Measurements from ENCODE around the gene ACTL6A. TPM values are rescaled to one million over a fixed set of nuclear protein-coding genes. Genes with fewer than 3 reads are reported as not detected.

Gene ACTL6A
- total RNA-seq, 1 experiment from 2014 or later = 74.5 TPM

- Histone ChIP-seq H2BK120ac (ENCODE audit: low read depth, low read length, poor library complexity, severe bottlenecking) (no peak overlapping the region), H2BK5ac (ENCODE audit: insufficient read length, low read length) (no peak overlapping the region), H4K20me1 (ENCODE audit: control insufficient read depth, insufficient read depth, insufficient read length) (no peaks in the 10 kb centered on the region), H3K9me3 (ENCODE audit: control insufficient read depth, low read depth, low read length) (no peaks in the 10 kb centered on the region), H3K79me2 (ENCODE audit: insufficient read depth, low read length) (no peaks in the 10 kb centered on the region), H2AFZ (ENCODE audit: low read length) (no peak overlapping the region), H3K18ac (ENCODE audit: insufficient read length, low read depth, low read length) (no peak overlapping the region), H4K5ac (ENCODE audit: insufficient read length, low read depth, low read length) (no peak overlapping the region), H2BK20ac (ENCODE audit: low read depth, low read length, poor library complexity, severe bottlenecking) (no peak overlapping the region), H4K91ac (ENCODE audit: insufficient read length, low read depth, low read length) (no peak overlapping the region), H3K14ac (ENCODE audit: insufficient read depth, low read length) (no peak overlapping the region), H2BK15ac (ENCODE audit: low read depth, low read length) (no peak overlapping the region), H3K56ac (ENCODE audit: insufficient read length, low read depth, low read length) (no peak overlapping the region), H4K8ac (replicated peaks; ENCODE audit: insufficient read length, low read depth, low read length) (no peak overlapping the region), H3K4ac (ENCODE audit: low read depth, low read length) (no peak overlapping the region), H3K27me3 (ENCODE audit: insufficient read depth, low read length) (no peaks in the 10 kb centered on the region), H3T11ph (ENCODE audit: low read length) (no peak overlapping the region), H3K27ac (ENCODE audit: insufficient read length, low read depth, low read length) (no peak overlapping the region), H3K4me1 (ENCODE audit: insufficient read depth, low read length) (no peaks in the 10 kb centered on the region), H3K23ac (ENCODE audit: insufficient read length, low read depth, low read length) (no peak overlapping the region), H2BK12ac (ENCODE audit: insufficient read length, low read depth, low read length) (no peak overlapping the region), H2AK5ac (ENCODE audit: insufficient read length, low read length) (no peak overlapping the region), H3K4me2 (ENCODE audit: insufficient read depth, insufficient read length, low read length) (no peak overlapping the region), H3K23me2 (ENCODE audit: insufficient read length, low read depth, low read length, poor library complexity, severe bottlenecking) (no peaks in the 10 kb centered on the region), H3K9ac (ENCODE audit: extremely low read depth, insufficient read length, low read length) (no peak overlapping the region), H3K79me1 (ENCODE audit: insufficient read depth, low read depth, low read length, poor library complexity, severe bottlenecking) (no peaks in the 10 kb centered on the region)
- no peak for DNase-seq
- H3K27ac Mint-ChIP-seq = no peak overlapping the region
- H3K4me3 Mint-ChIP-seq = no peak overlapping the region
- H3K9me3 Mint-ChIP-seq = no peaks in the 10 kb centered on the region
- no peaks in the 10 kb centered on the region for H3K27me3 Mint-ChIP-seq (ENCODE audit: low read depth)
- TF ChIP-seq, protein P1, sequence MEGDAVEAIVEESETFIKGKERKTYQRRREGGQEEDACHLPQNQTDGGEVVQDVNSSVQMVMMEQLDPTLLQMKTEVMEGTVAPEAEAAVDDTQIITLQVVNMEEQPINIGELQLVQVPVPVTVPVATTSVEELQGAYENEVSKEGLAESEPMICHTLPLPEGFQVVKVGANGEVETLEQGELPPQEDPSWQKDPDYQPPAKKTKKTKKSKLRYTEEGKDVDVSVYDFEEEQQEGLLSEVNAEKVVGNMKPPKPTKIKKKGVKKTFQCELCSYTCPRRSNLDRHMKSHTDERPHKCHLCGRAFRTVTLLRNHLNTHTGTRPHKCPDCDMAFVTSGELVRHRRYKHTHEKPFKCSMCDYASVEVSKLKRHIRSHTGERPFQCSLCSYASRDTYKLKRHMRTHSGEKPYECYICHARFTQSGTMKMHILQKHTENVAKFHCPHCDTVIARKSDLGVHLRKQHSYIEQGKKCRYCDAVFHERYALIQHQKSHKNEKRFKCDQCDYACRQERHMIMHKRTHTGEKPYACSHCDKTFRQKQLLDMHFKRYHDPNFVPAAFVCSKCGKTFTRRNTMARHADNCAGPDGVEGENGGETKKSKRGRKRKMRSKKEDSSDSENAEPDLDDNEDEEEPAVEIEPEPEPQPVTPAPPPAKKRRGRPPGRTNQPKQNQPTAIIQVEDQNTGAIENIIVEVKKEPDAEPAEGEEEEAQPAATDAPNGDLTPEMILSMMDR (conservative IDR thresholded peaks at IDR 0.05) = no peak
- no CpG with 5 or more reads among the region's 3 CpGs for WGBS (ENCODE audit: extremely low coverage, insufficient read length, low lambda C conversion rate)
- peaks cover 4 to 5% of the 10 kb centered on the region in 2 experiments for H3K4me1 Mint-ChIP-seq
- H3K36me3 Mint-ChIP-seq (ENCODE audit: insufficient read depth in 1 of 3, low read depth in 3 of 3) = peaks cover 0 to under 1% (median under 1%) of the 10 kb centered on the region in 3 experiments; a peak in 2 of 7 replicates
These were observed 68.2 kb downstream of the ACTL6A start for GRCh38 chr3:179630753-179631451.

Other genes with a start within 250 kb of the ACTL6A start
- gene ZNF639, start 239.9 kb upstream of the ACTL6A start, total RNA-seq (2021) = 44.1 and 44.7 TPM in 2 replicates
- 45.2 and 46.0 TPM in 2 replicates for gene MFN1, start 215.2 kb upstream of the ACTL6A start, total RNA-seq (2021)
- gene GNB4, start 111.5 kb upstream of the ACTL6A start, total RNA-seq (2021) = 24.2 and 25.0 TPM in 2 replicates
- 75.5 and 77.3 TPM in 2 replicates for gene MRPL47, start 41.7 kb downstream of the ACTL6A start, total RNA-seq (2021)
- gene NDUFB5, start 41.9 kb downstream of the ACTL6A start, total RNA-seq (2021) = 78.9 and 84.5 TPM in 2 replicates
- 26.0 and 26.7 TPM in 2 replicates for gene USP13, start 90.1 kb downstream of the ACTL6A start, total RNA-seq (2021)